SK-N-MC (cell line): Measurements from ENCODE around the gene ANK3.

Experiments used
- EZH2 ChIP-seq: fragments of 200-600 bp; sonication (generic); IDR thresholded peaks from one replicate; pipeline ENCODE4 v1.6.1; 2017; ENCODE audit warnings: antibody characterized with exemption
- POLR2AphosphoS5 ChIP-seq: IDR thresholded peaks from 2 replicates; pipeline ENCODE4 v1.6.1; 2012; ENCODE audit warnings: mild to moderate bottlenecking, low read depth, low read length, borderline replicate concordance

DNA sequence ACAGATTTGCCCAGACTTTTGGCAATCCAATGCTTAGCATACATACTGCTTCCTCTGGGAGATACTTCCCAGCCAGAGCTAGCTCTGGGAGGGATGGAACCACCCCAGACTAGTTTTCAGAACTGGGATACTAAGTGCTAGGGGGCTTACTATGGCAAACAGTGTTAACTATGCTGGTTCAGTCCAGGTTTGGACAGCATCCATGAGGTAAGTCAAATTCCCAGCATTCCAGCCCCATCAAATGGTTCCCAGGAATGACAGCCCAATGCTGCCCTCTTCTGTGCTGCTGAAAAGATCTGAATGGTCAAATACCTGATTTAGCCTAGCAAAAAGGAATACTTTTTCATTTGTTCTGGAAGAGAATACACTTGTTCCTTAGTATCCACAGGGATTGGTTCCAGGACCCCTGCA lies 341.6 kb downstream of the ANK3 start:
- no peak for TF ChIP-seq POLR2AphosphoS5
- TF ChIP-seq EZH2: no peak
